Measurements from ENCODE around the gene FBXO22. TPM values are rescaled to one million over a fixed set of nuclear protein-coding genes. Genes with fewer than 3 reads are reported as not detected.

Gene FBXO22
- total and polyA plus RNA-seq, 2 of the 13 experiments (the other 11 are each of a cell fraction or from before 2014, with no cell fraction given): 45.7 to 112 TPM

DNA sequence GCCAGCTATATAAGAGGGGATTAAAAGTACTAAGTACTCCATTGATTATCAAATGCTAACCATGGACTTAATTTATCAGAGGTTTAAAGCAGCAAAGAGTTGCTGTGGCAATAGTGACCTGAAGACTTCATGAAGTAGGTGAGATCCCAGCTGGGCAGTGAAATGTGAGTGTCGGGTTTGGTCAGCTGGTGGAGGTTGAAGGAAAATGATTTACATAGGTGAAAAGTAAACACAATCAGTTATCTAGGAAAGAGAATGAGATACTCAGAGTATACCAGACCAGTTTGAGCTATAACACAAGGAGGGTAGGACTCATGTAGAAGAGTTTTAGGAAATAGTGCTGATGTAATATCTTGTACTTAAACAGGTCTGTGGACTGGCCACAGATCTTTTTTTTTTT is 16.5 kb upstream of the FBXO22 start (continued):
- TF ChIP-seq FOXP1 (IDR thresholded peaks at IDR 0.05) (no peak), FOXP1 (CRISPR knock-in tag; IDR thresholded peaks at IDR 0.05) (peak; percentile 28; the same call in 1 of the 2 replicates), SETDB1 (CRISPR knock-in tag; IDR thresholded peaks at IDR 0.05; ENCODE audit: borderline replicate concordance) (no peak), FOXA3 (CRISPR knock-in tag; IDR thresholded peaks at IDR 0.05) (peak; percentile 31; the same call in 1 of the 2 replicates), SOX13 (IDR thresholded peaks at IDR 0.05) (no peak), SOX13 (CRISPR knock-in tag; conservative IDR thresholded peaks at IDR 0.05 in 1 of 2, IDR thresholded peaks at IDR 0.05 in 1 of 2) (peak in 1 of 2 experiments; percentile 16; a peak in 1 of 4 replicates)
- TF ChIP-seq, protein P1, sequence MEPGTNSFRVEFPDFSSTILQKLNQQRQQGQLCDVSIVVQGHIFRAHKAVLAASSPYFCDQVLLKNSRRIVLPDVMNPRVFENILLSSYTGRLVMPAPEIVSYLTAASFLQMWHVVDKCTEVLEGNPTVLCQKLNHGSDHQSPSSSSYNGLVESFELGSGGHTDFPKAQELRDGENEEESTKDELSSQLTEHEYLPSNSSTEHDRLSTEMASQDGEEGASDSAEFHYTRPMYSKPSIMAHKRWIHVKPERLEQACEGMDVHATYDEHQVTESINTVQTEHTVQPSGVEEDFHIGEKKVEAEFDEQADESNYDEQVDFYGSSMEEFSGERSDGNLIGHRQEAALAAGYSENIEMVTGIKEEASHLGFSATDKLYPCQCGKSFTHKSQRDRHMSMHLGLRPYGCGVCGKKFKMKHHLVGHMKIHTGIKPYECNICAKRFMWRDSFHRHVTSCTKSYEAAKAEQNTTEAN (CRISPR knock-in tag; conservative IDR thresholded peaks at IDR 0.05): no peak

DNA sequence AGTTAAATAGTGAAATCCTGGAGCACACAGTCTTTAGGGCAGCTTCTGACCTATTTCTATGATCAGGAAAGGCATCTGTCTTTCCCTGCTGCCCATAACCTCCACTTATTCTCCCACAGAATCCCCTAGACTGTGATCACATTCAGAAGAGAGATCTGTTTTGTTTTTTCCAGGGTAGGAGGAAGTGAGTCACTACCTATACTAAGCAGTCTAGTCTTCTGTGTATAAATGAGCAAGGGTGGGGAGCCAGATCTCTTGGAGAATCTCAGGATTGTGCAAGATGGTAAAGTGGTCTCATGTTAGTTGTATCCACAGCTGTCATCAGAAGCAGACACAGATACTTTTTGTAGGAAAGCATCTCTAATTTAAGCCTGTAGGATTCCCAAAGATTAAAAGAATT is 11.8 kb upstream of the FBXO22 start:
- no peaks in the 10 kb centered on the region for H3K9me3 ChIP-seq (ENCODE audit: low read length)
- no peak overlapping the region for H2AFZ ChIP-seq (ENCODE audit: low read length)
- H3K27me3 ChIP-seq (ENCODE audit: control insufficient read depth in 1 of 2, insufficient read depth in 2 of 2, low read length in 2 of 2): no peaks in the 10 kb centered on the region
- H3K4me2 ChIP-seq (ENCODE audit: low read depth, low read length): no peak overlapping the region
- in situ Hi-C loops (cut with HindIII; ENCODE audit: extremely low pct_ligation_motif_present, low pct_unique_long_range_greater_than_20kb) (no loop called here), intact Hi-C loops (cut with micrococcal nuclease; ENCODE audit: unreplicated experiment) (no loop called here)
- no TSS peak for BruUV-seq (replicated peaks)
- ChIA-PET CTCF (ENCODE audit: low intra/inter-chr PET ratio, low total read pairs) (no interaction called here), POLR2A (interaction anchor here (1.3 kb wide), 1 partner anchor 11 kb away, joined by 5 read pairs; the partner anchor contains the start of gene FBXO22)
- H3K4me3 ChIP-seq (replicated peaks in 1 of 3; ENCODE audit: insufficient read depth in 1 of 3, low read depth in 2 of 3, low read length in 3 of 3): no peak overlapping the region
- FAIRE-seq: no peak
- H3K79me2 ChIP-seq (ENCODE audit: insufficient read depth, low read length): no peaks in the 10 kb centered on the region
- H3K36me3 ChIP-seq (replicated peaks in 1 of 2; ENCODE audit: control insufficient read depth in 1 of 2, insufficient read depth in 2 of 2, low read length in 2 of 2): 0 out of 5 replicates have a peak, but pooled peaks cover 0 to 4% of the 10 kb centered on the region in 2 experiments
- peaks cover 18% of the 10 kb centered on the region for H3K4me1 ChIP-seq (ENCODE audit: insufficient read depth, low read length)
- DNase-seq (ENCODE audit: low spot score): peak; percentile 48
- no peak; the same call in 2 of the 3 replicates for ATAC-seq
- no peak overlapping the region for H3K9ac ChIP-seq (ENCODE audit: insufficient read depth, low read depth, low read length)
- no peak overlapping the region for H3K27ac ChIP-seq (ENCODE audit: extremely low read length, insufficient read depth, low read length)
- no peaks in the 10 kb centered on the region for H4K20me1 ChIP-seq (ENCODE audit: insufficient read depth, low read length)
- TF ChIP-seq, protein P2, sequence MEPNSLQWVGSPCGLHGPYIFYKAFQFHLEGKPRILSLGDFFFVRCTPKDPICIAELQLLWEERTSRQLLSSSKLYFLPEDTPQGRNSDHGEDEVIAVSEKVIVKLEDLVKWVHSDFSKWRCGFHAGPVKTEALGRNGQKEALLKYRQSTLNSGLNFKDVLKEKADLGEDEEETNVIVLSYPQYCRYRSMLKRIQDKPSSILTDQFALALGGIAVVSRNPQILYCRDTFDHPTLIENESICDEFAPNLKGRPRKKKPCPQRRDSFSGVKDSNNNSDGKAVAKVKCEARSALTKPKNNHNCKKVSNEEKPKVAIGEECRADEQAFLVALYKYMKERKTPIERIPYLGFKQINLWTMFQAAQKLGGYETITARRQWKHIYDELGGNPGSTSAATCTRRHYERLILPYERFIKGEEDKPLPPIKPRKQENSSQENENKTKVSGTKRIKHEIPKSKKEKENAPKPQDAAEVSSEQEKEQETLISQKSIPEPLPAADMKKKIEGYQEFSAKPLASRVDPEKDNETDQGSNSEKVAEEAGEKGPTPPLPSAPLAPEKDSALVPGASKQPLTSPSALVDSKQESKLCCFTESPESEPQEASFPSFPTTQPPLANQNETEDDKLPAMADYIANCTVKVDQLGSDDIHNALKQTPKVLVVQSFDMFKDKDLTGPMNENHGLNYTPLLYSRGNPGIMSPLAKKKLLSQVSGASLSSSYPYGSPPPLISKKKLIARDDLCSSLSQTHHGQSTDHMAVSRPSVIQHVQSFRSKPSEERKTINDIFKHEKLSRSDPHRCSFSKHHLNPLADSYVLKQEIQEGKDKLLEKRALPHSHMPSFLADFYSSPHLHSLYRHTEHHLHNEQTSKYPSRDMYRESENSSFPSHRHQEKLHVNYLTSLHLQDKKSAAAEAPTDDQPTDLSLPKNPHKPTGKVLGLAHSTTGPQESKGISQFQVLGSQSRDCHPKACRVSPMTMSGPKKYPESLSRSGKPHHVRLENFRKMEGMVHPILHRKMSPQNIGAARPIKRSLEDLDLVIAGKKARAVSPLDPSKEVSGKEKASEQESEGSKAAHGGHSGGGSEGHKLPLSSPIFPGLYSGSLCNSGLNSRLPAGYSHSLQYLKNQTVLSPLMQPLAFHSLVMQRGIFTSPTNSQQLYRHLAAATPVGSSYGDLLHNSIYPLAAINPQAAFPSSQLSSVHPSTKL (CRISPR knock-in tag; IDR thresholded peaks at IDR 0.05): 0 out of 2 replicates have a peak, but pooled peaks have one; percentile 17
- TF ChIP-seq, protein P3, sequence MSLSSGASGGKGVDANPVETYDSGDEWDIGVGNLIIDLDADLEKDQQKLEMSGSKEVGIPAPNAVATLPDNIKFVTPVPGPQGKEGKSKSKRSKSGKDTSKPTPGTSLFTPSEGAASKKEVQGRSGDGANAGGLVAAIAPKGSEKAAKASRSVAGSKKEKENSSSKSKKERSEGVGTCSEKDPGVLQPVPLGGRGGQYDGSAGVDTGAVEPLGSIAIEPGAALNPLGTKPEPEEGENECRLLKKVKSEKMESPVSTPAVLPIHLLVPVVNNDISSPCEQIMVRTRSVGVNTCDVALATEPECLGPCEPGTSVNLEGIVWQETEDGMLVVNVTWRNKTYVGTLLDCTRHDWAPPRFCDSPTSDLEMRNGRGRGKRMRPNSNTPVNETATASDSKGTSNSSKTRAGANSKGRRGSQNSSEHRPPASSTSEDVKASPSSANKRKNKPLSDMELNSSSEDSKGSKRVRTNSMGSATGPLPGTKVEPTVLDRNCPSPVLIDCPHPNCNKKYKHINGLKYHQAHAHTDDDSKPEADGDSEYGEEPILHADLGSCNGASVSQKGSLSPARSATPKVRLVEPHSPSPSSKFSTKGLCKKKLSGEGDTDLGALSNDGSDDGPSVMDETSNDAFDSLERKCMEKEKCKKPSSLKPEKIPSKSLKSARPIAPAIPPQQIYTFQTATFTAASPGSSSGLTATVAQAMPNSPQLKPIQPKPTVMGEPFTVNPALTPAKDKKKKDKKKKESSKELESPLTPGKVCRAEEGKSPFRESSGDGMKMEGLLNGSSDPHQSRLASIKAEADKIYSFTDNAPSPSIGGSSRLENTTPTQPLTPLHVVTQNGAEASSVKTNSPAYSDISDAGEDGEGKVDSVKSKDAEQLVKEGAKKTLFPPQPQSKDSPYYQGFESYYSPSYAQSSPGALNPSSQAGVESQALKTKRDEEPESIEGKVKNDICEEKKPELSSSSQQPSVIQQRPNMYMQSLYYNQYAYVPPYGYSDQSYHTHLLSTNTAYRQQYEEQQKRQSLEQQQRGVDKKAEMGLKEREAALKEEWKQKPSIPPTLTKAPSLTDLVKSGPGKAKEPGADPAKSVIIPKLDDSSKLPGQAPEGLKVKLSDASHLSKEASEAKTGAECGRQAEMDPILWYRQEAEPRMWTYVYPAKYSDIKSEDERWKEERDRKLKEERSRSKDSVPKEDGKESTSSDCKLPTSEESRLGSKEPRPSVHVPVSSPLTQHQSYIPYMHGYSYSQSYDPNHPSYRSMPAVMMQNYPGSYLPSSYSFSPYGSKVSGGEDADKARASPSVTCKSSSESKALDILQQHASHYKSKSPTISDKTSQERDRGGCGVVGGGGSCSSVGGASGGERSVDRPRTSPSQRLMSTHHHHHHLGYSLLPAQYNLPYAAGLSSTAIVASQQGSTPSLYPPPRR (CRISPR knock-in tag; IDR thresholded peaks at IDR 0.05; ENCODE audit: borderline replicate concordance): no peak
- TF ChIP-seq CEBPB (IDR thresholded peaks at IDR 0.05; ENCODE audit: borderline replicate concordance, low read depth, low read length): 0 out of 2 replicates have a peak, but pooled peaks have one; percentile 19
- TF ChIP-seq, protein P4, sequence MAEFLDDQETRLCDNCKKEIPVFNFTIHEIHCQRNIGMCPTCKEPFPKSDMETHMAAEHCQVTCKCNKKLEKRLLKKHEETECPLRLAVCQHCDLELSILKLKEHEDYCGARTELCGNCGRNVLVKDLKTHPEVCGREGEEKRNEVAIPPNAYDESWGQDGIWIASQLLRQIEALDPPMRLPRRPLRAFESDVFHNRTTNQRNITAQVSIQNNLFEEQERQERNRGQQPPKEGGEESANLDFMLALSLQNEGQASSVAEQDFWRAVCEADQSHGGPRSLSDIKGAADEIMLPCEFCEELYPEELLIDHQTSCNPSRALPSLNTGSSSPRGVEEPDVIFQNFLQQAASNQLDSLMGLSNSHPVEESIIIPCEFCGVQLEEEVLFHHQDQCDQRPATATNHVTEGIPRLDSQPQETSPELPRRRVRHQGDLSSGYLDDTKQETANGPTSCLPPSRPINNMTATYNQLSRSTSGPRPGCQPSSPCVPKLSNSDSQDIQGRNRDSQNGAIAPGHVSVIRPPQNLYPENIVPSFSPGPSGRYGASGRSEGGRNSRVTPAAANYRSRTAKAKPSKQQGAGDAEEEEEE (CRISPR knock-in tag; IDR thresholded peaks at IDR 0.05; ENCODE audit: borderline replicate concordance): no peak

All from HepG2 (cell line).